H1 (cell line): Measurements from ENCODE around the gene IQSEC3. TPM values are rescaled to one million over a fixed set of nuclear protein-coding genes. Genes with fewer than 3 reads are reported as not detected.

Experiments
- ATF3 ChIP-seq: IDR thresholded peaks from 2 replicates; pipeline ENCODE4 v1.6.1; 2011; ENCODE audit warnings: low read depth, mild to moderate bottlenecking, low read length; ENCODE audit not compliant: insufficient read depth
- BACH1 ChIP-seq: IDR thresholded peaks from 2 replicates; pipeline ENCODE4 v1.6.1; 2012; ENCODE audit warnings: low read length, improper control_type of control experiment
- CHD1 ChIP-seq: IDR thresholded peaks from 2 replicates; pipeline ENCODE4 v1.6.1; 2012; ENCODE audit warnings: low read depth, low read length, improper control_type of control experiment
- CHD7 ChIP-seq: fragments of 300-600 bp; sonication (generic); IDR thresholded peaks from 2 replicates; pipeline ENCODE4 v1.7.1; 2012; ENCODE audit warnings: low read length, moderate library complexity, mild to moderate bottlenecking, inconsistent platforms; ENCODE audit not compliant: insufficient replicate concordance
- E2F6 ChIP-seq: IDR thresholded peaks from 2 replicates; pipeline ENCODE4 v1.6.1; 2012; ENCODE audit warnings: inconsistent platforms
- EP300 ChIP-seq, 2 experiments: IDR thresholded peaks; 1 replicate in 1 of 2; 2 replicates in 1 of 2; pipeline ENCODE4 v1.6.1; 2011 to 2012; ENCODE audit warnings: low read depth in 2 of 2, low read length in 2 of 2, mild to moderate bottlenecking in 2 of 2, borderline replicate concordance in 1 of 2, inconsistent platforms in 1 of 2, moderate library complexity in 1 of 2
- EZH2 ChIP-seq: fragments of 200-600 bp; sonication (generic); IDR thresholded peaks from 2 replicates; pipeline ENCODE4 v1.7.1; 2012; ENCODE audit warnings: low read depth, mild to moderate bottlenecking, moderate library complexity, low read length, inconsistent platforms; ENCODE audit not compliant: severe bottlenecking
- POLR2AphosphoS5 ChIP-seq: IDR thresholded peaks from 2 replicates; pipeline ENCODE4 v1.6.1; 2011; ENCODE audit warnings: low read depth, low read length
- POU5F1 ChIP-seq: IDR thresholded peaks from 2 replicates; pipeline ENCODE4 v1.6.1; 2011; ENCODE audit warnings: low read depth, mild to moderate bottlenecking, low read length, moderate library complexity
- TEAD4 ChIP-seq: IDR thresholded peaks from 2 replicates; pipeline ENCODE4 v1.6.1; 2012; ENCODE audit warnings: low read depth, low read length, inconsistent platforms, mixed read lengths
- YY1 ChIP-seq: IDR thresholded peaks from 2 replicates; pipeline ENCODE4 v1.6.1; 2011; ENCODE audit warnings: low read depth, mild to moderate bottlenecking, low read length
- polyA plus RNA-seq, 7 experiments: library from polyadenylated mRNA; depleted of rRNA in 3 of 7; stranded (reverse) in 5 of 7; unstranded in 2 of 7; fragments of >200 nt in 5 of 7; fragments of 200-250 nt in 2 of 7; gene quantifications; 1 replicate in 5 of 7; 2 replicates in 1 of 7; 4 replicates in 1 of 7; pipeline versions ENCODE4 v1.2.1 to v1.2.3, GENCODE V29; 2011 to 2013; ENCODE audit warnings: missing spikeins in 2 of 7, mixed read lengths in 2 of 7
- total RNA-seq: library from RNA; stranded (reverse); fragmentation: NEBNext Ultra II Directional; extraction: Animal tissue kit (Norgen Biotek cat#: 25700); gene quantifications from 2 replicates; pipeline ENCODE4 v1.2.1, GENCODE V29; 2021

Gene IQSEC3
- total and polyA plus RNA-seq, 2 of the 8 experiments (the other 6 are each of a cell fraction or from before 2014, with no cell fraction given), result 1.2 to 3.1 TPM

GRCh38 chr12:223841-224240 is 157.3 kb downstream of the IQSEC3 start (continued):
- TF ChIP-seq CHD7 (no peak), BACH1 (no peak), CHD1 (no peak), E2F6 (no peak), POLR2AphosphoS5 (no peak), ATF3 (no peak), YY1 (no peak), POU5F1 (no peak), TEAD4 (no peak), EZH2 (no peak), EP300 (IDR thresholded peaks at IDR 0.05; ENCODE audit: borderline replicate concordance in 1 of 2, low read depth in 2 of 2, low read length in 2 of 2) (no peak)
